ENCODE measurements around the gene CDH19.

CDH19 gene

DNA sequence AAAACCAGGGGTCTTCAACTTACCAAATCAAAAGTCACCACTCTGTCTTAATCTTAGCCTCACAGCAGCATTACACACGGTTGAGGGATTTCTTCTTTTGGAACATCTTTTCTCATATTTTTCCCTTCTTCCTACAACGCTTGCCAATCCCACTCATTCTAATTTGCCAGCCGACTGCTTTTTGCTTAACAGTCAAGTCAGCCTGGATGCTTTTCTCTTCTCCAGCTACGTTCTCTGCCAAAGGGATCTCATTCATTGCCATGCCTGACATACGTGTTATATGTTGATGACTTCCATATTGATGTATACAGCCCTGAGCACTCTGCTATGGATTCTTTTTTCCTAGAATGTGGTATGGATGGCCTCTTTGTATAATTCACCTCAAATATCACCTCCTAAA, 37.3 kb downstream of the CDH19 start:
- TF ChIP-seq, protein P1, sequence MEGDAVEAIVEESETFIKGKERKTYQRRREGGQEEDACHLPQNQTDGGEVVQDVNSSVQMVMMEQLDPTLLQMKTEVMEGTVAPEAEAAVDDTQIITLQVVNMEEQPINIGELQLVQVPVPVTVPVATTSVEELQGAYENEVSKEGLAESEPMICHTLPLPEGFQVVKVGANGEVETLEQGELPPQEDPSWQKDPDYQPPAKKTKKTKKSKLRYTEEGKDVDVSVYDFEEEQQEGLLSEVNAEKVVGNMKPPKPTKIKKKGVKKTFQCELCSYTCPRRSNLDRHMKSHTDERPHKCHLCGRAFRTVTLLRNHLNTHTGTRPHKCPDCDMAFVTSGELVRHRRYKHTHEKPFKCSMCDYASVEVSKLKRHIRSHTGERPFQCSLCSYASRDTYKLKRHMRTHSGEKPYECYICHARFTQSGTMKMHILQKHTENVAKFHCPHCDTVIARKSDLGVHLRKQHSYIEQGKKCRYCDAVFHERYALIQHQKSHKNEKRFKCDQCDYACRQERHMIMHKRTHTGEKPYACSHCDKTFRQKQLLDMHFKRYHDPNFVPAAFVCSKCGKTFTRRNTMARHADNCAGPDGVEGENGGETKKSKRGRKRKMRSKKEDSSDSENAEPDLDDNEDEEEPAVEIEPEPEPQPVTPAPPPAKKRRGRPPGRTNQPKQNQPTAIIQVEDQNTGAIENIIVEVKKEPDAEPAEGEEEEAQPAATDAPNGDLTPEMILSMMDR (IDR thresholded peaks at IDR 0.05; ENCODE audit: extremely low read depth, missing control alignments) = no peak
- no peak for DNase-seq (ENCODE audit: low spot score)

GRCh38 chr18:66564236-66564635, 39.7 kb downstream of the CDH19 start:
- no peak for DNase-seq (ENCODE audit: low spot score)
- TF ChIP-seq, protein P1 (IDR thresholded peaks at IDR 0.05; ENCODE audit: extremely low read depth, missing control alignments) = no peak

DNA sequence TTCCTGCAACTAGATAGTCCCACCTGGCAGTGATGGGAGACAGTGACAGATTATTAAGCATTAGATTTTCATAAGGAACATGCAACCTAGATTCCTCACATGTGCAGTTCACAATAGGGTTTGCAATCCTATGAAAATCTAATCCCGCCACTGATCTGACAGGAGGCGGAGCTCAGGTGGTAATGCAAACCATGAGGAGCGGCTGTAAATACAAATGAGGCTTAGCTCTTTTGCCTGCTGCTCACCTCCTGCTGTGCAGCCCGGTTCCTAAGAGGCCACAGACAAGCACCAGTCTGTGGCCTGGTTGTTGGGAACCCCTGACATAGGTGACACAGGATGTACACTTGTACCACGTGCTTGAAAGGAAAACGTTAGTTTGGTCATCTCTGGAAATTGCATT, 41.6 kb downstream of the CDH19 start:
- DNase-seq (ENCODE audit: low spot score) = no peak
- TF ChIP-seq, protein P1 (IDR thresholded peaks at IDR 0.05; ENCODE audit: extremely low read depth, missing control alignments) = no peak

DNA sequence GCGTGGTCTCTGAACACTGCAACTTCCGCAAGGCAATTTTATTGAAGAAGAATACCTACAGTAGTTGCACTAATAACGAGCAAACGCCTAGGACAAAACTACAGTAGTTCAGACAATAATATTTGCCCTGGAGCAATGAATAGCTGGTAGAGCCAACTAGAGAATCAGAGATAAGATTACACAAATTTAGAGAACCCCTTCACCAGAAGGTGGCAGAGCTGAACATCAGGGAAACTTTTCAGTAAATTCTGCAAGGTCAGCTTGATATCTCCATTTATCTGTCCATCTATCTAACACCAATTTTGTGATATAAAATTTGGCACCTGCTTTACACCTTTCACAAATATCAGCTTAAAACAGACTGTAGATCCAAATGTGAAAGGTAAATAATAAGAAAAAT, 43.8 kb downstream of the CDH19 start:
- TF ChIP-seq, protein P1 (IDR thresholded peaks at IDR 0.05; ENCODE audit: extremely low read depth, missing control alignments) = no peak
- no peak for DNase-seq (ENCODE audit: low spot score)

DNA sequence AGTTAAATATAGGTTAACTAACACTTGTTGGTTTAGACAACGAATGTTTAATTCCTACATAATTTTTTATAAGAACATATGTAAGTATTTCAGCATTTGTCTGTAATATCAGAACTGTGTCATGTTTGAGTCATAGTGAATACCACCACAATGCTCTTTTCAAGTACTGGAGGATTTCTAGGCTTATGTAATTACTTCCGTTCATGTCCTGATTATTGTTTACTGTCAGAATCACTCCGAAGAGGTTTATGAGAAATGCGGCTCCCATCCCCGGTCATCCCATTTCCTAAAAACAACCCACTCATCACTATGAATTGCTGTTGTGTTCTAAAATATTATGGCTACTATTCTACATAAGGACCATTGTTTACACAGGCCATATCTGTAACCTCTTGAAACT, 45.1 kb downstream of the CDH19 start:
- TF ChIP-seq, protein P1 (IDR thresholded peaks at IDR 0.05; ENCODE audit: extremely low read depth, missing control alignments) = no peak
- no peak for DNase-seq (ENCODE audit: low spot score)

- DNase-seq (ENCODE audit: low spot score) = no peak
- TF ChIP-seq, protein P1 (IDR thresholded peaks at IDR 0.05; ENCODE audit: extremely low read depth, missing control alignments) = no peak
These were observed 46.8 kb downstream of the CDH19 start for GRCh38 chr18:66557091-66557490.

DNA sequence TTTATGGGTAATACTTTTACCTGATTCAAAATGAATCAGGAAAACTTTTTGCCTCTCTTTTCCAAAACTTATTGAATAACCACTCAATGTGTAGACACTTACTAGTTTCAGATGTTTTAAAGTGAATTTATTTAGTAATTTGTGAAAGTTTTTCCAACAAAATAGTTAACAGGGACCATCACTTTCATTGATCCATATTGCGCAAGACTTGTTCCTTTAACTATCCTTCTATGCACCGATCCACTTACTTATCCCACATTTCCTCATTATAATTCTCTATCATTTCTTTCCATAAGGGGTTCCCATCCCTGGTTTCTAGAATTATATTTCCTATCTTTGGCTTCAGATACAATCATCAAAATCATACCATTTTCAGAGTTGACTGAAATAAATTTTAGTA, 48.3 kb downstream of the CDH19 start:
- TF ChIP-seq, protein P1 (IDR thresholded peaks at IDR 0.05; ENCODE audit: extremely low read depth, missing control alignments) = no peak
- no peak for DNase-seq (ENCODE audit: low spot score)

Measured in GM20000 (cell line).